Retinal pigment epithelial cell (primary cell): Measurements from ENCODE around the gene KCNK6.

Source experiments
- DNase-seq: peaks from one replicate; pipeline ENCODE4 v3.0.0-alpha.2; 2010; ENCODE audit warnings: low read depth
- H3K4me3 ChIP-seq: 2 replicates; pipeline ENCODE4 v1.5.1; 2011; ENCODE audit warnings: mild to moderate bottlenecking, low read length, control low read depth, moderate library complexity
- CTCF ChIP-seq: conservative IDR thresholded peaks from 2 replicates; pipeline ENCODE4 v1.5.1; 2011; ENCODE audit warnings: low read depth, low read length, control low read depth, inconsistent platforms

Gene KCNK6

GRCh38 chr19:38310986-38311385 lies 8.7 kb upstream of the KCNK6 start:
- no peak for DNase-seq
- no peak overlapping the region for H3K4me3 ChIP-seq
- TF ChIP-seq CTCF, result no peak

GRCh38 chr19:38315657-38316476 lies 3.8 kb upstream of the KCNK6 start, which contains the start of gene YIF1B:
TSS of gene YIF1B (minus strand) at chr19:38315947. CDS start at chr19:38315917, 30 bp downstream.
- H3K4me3 ChIP-seq, result peak within 1 kb of the TSS; percentile 68
- peak; percentile 92 for DNase-seq
- TF ChIP-seq CTCF, result no peak

- peak overlapping the region; percentile 32 for H3K4me3 ChIP-seq
- no peak for TF ChIP-seq CTCF
- no peak for DNase-seq
These were observed 3.1 kb upstream of the KCNK6 start for GRCh38 chr19:38316477-38317067.

- DNase-seq, result no peak
- H3K4me3 ChIP-seq, result no peak overlapping the region
- no peak for TF ChIP-seq CTCF
These were observed 2.5 kb upstream of the KCNK6 start for GRCh38 chr19:38317104-38317612.

GRCh38 chr19:38318660-38319059 lies 985 bp upstream of the KCNK6 start:
- H3K4me3 ChIP-seq, result no peak overlapping the region
- TF ChIP-seq CTCF, result no peak
- no peak for DNase-seq

- no peak overlapping the region for H3K4me3 ChIP-seq
These were observed 1.3 kb downstream of the KCNK6 start for GRCh38 chr19:38320969-38321339.

More at GRCh38 chr19:38320969-38321339, 1.3 kb downstream of the KCNK6 start:
- no peak for TF ChIP-seq CTCF
- no peak for DNase-seq
